Right atrium auricular region (tissue), 2 donors: Measurements from ENCODE around the gene PDS5A. TPM values are rescaled to one million over a fixed set of nuclear protein-coding genes. Genes with fewer than 3 reads are reported as not detected.

Experiments
- DNase-seq: peaks from one replicate; pipeline ENCODE4 v3.0.0-alpha.2; 2019; ENCODE audit warnings: low spot score
- H3K27ac ChIP-seq, 2 donors: fragments of 200-600 bp; sonication (generic); 1 replicate in 1 of 2; 2 replicates in 1 of 2; pipeline ENCODE4 v1.5.1; 2016 to 2019
- H3K27me3 ChIP-seq, 2 donors: fragments of 200-600 bp; sonication (generic); one replicate each; pipeline versions ENCODE4 v1.5.1 to v1.6.0; 2017 to 2019
- H3K36me3 ChIP-seq: fragments of 200-600 bp; sonication (generic); one replicate; pipeline ENCODE4 v1.5.1; 2016
- H3K4me1 ChIP-seq, 2 donors: fragments of 200-600 bp; sonication (generic); one replicate each; pipeline versions ENCODE4 v1.5.1 to v1.6.0; 2017 to 2019
- H3K4me3 ChIP-seq, 2 donors: fragments of 200-600 bp; sonication (generic); 1 replicate in 1 of 2; 2 replicates in 1 of 2; pipeline ENCODE4 v1.5.1; 2017 to 2019; ENCODE audit warnings: mild to moderate bottlenecking in 1 of 2, moderate library complexity in 1 of 2
- H3K9me3 ChIP-seq, 2 donors: fragments of 200-600 bp; sonication (generic); one replicate each; pipeline ENCODE4 v1.5.1; 2019
- total RNA-seq, 2 donors: library from RNA; depleted of rRNA; stranded (reverse); fragments of >200 nt; gene quantifications; one replicate each; pipeline ENCODE4 v1.1.0, GENCODE V29; 2016
- TF ChIP-seq, protein P1 (sequence below), 2 donors: fragments of 200-600 bp; sonication (generic); IDR thresholded peaks; one replicate each; pipeline ENCODE4 v1.5.1; 2019; ENCODE audit warnings: antibody characterized with exemption in 2 of 2

PDS5A gene
- total RNA-seq, 2 donors from 2014 or later, result 29.5 to 30.3 TPM

DNA sequence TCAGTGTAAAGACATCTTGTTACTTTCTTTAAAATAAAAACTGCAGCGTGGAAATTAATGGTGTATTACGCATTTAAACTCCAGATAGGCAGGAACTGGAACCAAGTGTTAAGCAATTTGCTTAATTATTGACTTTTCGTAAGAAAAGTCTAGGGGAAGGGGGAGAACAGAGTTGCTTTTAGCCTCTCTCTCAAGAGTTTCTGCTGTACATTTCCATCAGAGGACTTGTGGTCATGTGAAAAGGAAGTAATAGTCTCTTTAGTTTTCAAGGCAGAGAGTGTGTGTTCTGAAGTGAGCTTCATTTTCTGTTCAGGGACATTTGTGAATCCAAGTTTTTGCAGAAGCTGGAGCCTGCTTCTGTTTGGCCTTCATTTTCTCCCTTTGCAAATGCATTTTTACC, 152.6 kb downstream of the PDS5A start:
- H3K27ac ChIP-seq, result no peak overlapping the region
- H3K36me3 ChIP-seq, result peaks cover 26% of the 10 kb centered on the region
- TF ChIP-seq, protein P1, sequence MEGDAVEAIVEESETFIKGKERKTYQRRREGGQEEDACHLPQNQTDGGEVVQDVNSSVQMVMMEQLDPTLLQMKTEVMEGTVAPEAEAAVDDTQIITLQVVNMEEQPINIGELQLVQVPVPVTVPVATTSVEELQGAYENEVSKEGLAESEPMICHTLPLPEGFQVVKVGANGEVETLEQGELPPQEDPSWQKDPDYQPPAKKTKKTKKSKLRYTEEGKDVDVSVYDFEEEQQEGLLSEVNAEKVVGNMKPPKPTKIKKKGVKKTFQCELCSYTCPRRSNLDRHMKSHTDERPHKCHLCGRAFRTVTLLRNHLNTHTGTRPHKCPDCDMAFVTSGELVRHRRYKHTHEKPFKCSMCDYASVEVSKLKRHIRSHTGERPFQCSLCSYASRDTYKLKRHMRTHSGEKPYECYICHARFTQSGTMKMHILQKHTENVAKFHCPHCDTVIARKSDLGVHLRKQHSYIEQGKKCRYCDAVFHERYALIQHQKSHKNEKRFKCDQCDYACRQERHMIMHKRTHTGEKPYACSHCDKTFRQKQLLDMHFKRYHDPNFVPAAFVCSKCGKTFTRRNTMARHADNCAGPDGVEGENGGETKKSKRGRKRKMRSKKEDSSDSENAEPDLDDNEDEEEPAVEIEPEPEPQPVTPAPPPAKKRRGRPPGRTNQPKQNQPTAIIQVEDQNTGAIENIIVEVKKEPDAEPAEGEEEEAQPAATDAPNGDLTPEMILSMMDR (IDR thresholded peaks at IDR 0.05), result no peak
- DNase-seq, result no peak
- no peak overlapping the region for H3K4me3 ChIP-seq
- no peaks in the 10 kb centered on the region for H3K27me3 ChIP-seq
- no peaks in the 10 kb centered on the region for H3K4me1 ChIP-seq
- no peaks in the 10 kb centered on the region for H3K9me3 ChIP-seq

DNA sequence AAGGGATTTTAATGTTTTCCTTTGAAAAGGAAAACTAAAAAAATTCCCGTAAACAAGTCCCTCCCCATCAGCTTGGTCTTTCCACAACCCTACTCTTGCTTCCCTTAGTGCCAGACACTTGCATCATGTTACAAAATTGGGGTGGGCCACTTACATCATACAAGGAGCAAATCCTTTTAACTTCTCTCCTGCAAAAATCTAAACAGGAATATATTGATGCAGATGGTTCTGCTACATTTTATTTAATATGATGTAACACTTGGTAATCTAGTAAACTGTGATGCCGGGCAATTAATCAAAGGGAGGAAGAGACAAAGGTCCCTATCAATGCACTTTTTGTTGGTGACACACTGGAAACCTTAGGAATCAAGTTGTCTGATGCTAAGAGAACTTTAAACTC, 154.5 kb downstream of the PDS5A start:
- H3K9me3 ChIP-seq, result no peaks in the 10 kb centered on the region
- no peaks in the 10 kb centered on the region for H3K4me1 ChIP-seq
- H3K4me3 ChIP-seq, result no peak overlapping the region
- H3K27ac ChIP-seq, result no peak overlapping the region
- TF ChIP-seq, protein P1 (IDR thresholded peaks at IDR 0.05), result no peak
- DNase-seq, result peak; percentile 57
- H3K36me3 ChIP-seq, result peaks cover 21% of the 10 kb centered on the region
- no peaks in the 10 kb centered on the region for H3K27me3 ChIP-seq

GRCh38 chr4:39822662-39823061, 155.0 kb downstream of the PDS5A start:
- Histone ChIP-seq H3K9me3 (no peaks in the 10 kb centered on the region), H3K27ac (no peak overlapping the region), H3K4me1 (no peaks in the 10 kb centered on the region), H3K4me3 (no peak overlapping the region), H3K36me3 (peaks cover 21% of the 10 kb centered on the region), H3K27me3 (no peaks in the 10 kb centered on the region)
- TF ChIP-seq, protein P1 (IDR thresholded peaks at IDR 0.05), result no peak
- DNase-seq, result no peak

GRCh38 chr4:39821951-39822350, 155.8 kb downstream of the PDS5A start:
- TF ChIP-seq, protein P1 (IDR thresholded peaks at IDR 0.05), result no peak
- peak; percentile 43 for DNase-seq
- H3K9me3 ChIP-seq, result no peaks in the 10 kb centered on the region
- H3K27ac ChIP-seq, result no peak overlapping the region
- peaks cover 17% of the 10 kb centered on the region for H3K36me3 ChIP-seq
- H3K4me1 ChIP-seq, result no peaks in the 10 kb centered on the region
- H3K4me3 ChIP-seq, result no peak overlapping the region
- H3K27me3 ChIP-seq, result no peaks in the 10 kb centered on the region

GRCh38 chr4:39820186-39820585, 157.5 kb downstream of the PDS5A start:
- peaks cover 7% of the 10 kb centered on the region for H3K36me3 ChIP-seq
- DNase-seq, result no peak
- no peak overlapping the region for H3K4me3 ChIP-seq
- H3K4me1 ChIP-seq, result no peaks in the 10 kb centered on the region
- no peaks in the 10 kb centered on the region for H3K9me3 ChIP-seq
- no peak overlapping the region for H3K27ac ChIP-seq
- H3K27me3 ChIP-seq, result no peaks in the 10 kb centered on the region
- TF ChIP-seq, protein P1 (IDR thresholded peaks at IDR 0.05), result no peak

DNA sequence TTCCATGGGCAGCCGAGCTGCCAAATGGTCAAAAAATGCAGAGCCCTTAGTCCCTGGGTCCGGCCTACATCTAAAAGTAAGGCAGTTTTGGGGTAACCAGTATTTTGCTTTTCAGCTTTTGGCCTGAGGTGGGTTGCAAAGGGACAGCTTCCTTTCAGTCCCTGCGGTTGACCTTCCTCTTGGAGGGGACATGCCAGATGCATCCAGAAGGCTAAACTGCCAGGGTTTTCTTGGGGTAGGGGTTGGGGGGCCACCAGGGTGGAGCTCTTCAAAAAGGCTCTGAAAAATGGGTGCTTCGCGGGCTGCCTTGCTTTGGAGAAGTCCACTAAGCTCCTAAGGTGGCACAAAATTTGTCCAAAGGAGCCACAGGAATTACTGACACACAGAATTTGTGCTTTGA, 159.1 kb downstream of the PDS5A start:
- Histone ChIP-seq H3K27ac (no peak overlapping the region), H3K36me3 (no peaks in the 10 kb centered on the region), H3K27me3 (no peaks in the 10 kb centered on the region), H3K4me3 (no peak overlapping the region), H3K4me1 (no peaks in the 10 kb centered on the region), H3K9me3 (no peaks in the 10 kb centered on the region)
- TF ChIP-seq, protein P1 (IDR thresholded peaks at IDR 0.05), result no peak
- DNase-seq, result no peak
